ENCODE measurements around the gene SPEF2.

- TF ChIP-seq CTCF (conservative IDR thresholded peaks at IDR 0.05) (no peak), ZFX (IDR thresholded peaks at IDR 0.05) (no peak)
Observed at GRCh38 chr5:35852773-35853172, 235.1 kb downstream of the SPEF2 start.

Measured in C4-2B (cell line).